Liver (tissue), 9 donors: Measurements from ENCODE around the gene SMTNL2. TPM values are rescaled to one million over a fixed set of nuclear protein-coding genes. Genes with fewer than 3 reads are reported as not detected.

Source experiments
- DNase-seq: peaks from one replicate; pipeline ENCODE4 v3.0.0-alpha.2; 2017; ENCODE audit warnings: low spot score
- H3K27ac ChIP-seq, 2 donors: one replicate each; pipeline ENCODE4 v1.7.0; 2013; ENCODE audit warnings: inconsistent platforms in 2 of 2, low read length in 2 of 2, control low read depth in 1 of 2, low read depth in 1 of 2, mild to moderate bottlenecking in 1 of 2
- H3K27me3 ChIP-seq, 4 donors: one replicate each; pipeline versions ENCODE4 v1.6.1 to v1.7.0; 2013; ENCODE audit warnings: low read length in 3 of 4, inconsistent platforms in 1 of 4, mild to moderate bottlenecking in 1 of 4, moderate library complexity in 1 of 4; ENCODE audit not compliant: control insufficient read depth in 4 of 4, insufficient read depth in 4 of 4
- H3K36me3 ChIP-seq, 4 donors: one replicate each; pipeline versions ENCODE4 v1.6.1 to v1.7.0; 2013; ENCODE audit warnings: low read length in 3 of 4, mild to moderate bottlenecking in 3 of 4, low read depth in 1 of 4, moderate library complexity in 1 of 4; ENCODE audit not compliant: control insufficient read depth in 4 of 4, insufficient read depth in 3 of 4
- H3K4me1 ChIP-seq, 4 donors: one replicate each; pipeline versions ENCODE4 v1.6.1 to v1.7.0; 2013; ENCODE audit warnings: low read length in 3 of 4, mild to moderate bottlenecking in 3 of 4, moderate library complexity in 1 of 4; ENCODE audit not compliant: control insufficient read depth in 4 of 4, insufficient read depth in 4 of 4
- H3K4me3 ChIP-seq, 3 donors: one replicate each; pipeline versions ENCODE4 v1.6.1 to v1.7.0; 2013; ENCODE audit warnings: low read length in 3 of 3, control low read depth in 1 of 3, low read depth in 1 of 3, mild to moderate bottlenecking in 1 of 3
- H3K9ac ChIP-seq, 2 donors: one replicate each; pipeline ENCODE4 v1.7.0; 2013; ENCODE audit warnings: low read length in 2 of 2, mild to moderate bottlenecking in 2 of 2, moderate library complexity in 2 of 2, control low read depth in 1 of 2, low read depth in 1 of 2
- H3K9me3 ChIP-seq, 4 donors: one replicate each; pipeline versions ENCODE4 v1.6.1 to v1.7.0; 2013; ENCODE audit warnings: low read length in 3 of 4; ENCODE audit not compliant: control insufficient read depth in 4 of 4
- EGR1 ChIP-seq, 2 donors: IDR thresholded peaks; 2 replicates each; pipeline ENCODE4 v1.6.1; 2016 to 2018; ENCODE audit warnings: antibody characterized with exemption in 2 of 2, low read depth in 2 of 2
- FOXA2 ChIP-seq: IDR thresholded peaks from 2 replicates; pipeline ENCODE4 v1.6.1; 2016; ENCODE audit warnings: antibody characterized with exemption
- GABPA ChIP-seq, 2 donors: IDR thresholded peaks in 1 of 2; conservative IDR thresholded peaks in 1 of 2; 2 replicates each; pipeline ENCODE4 v1.6.1; 2016; ENCODE audit warnings: antibody characterized with exemption in 2 of 2, mild to moderate bottlenecking in 1 of 2, moderate library complexity in 1 of 2
- HNF4G ChIP-seq: IDR thresholded peaks from 2 replicates; pipeline ENCODE4 v1.6.1; 2016; ENCODE audit warnings: antibody characterized with exemption
- MAX ChIP-seq: IDR thresholded peaks from 2 replicates; pipeline ENCODE4 v1.6.1; 2016; ENCODE audit warnings: antibody characterized with exemption
- NR2F2 ChIP-seq: IDR thresholded peaks from 2 replicates; pipeline ENCODE4 v1.6.1; 2016; ENCODE audit warnings: antibody characterized with exemption
- REST ChIP-seq: IDR thresholded peaks from 2 replicates; pipeline ENCODE4 v1.6.1; 2016; ENCODE audit warnings: antibody characterized with exemption, mild to moderate bottlenecking
- RXRA ChIP-seq, 2 donors: IDR thresholded peaks; 2 replicates each; pipeline ENCODE4 v1.6.1; 2017 to 2018; ENCODE audit warnings: antibody characterized with exemption in 2 of 2, mild to moderate bottlenecking in 1 of 2
- TAF1 ChIP-seq: conservative IDR thresholded peaks from 2 replicates; pipeline ENCODE4 v1.6.1; 2016; ENCODE audit warnings: antibody characterized with exemption, mild to moderate bottlenecking
- YY1 ChIP-seq: IDR thresholded peaks from 2 replicates; pipeline ENCODE4 v1.6.1; 2016; ENCODE audit warnings: antibody characterized with exemption, mild to moderate bottlenecking
- ZBTB33 ChIP-seq: IDR thresholded peaks from 2 replicates; pipeline ENCODE4 v1.6.1; 2016; ENCODE audit warnings: antibody characterized with exemption
- WGBS: extraction: QIAGEN DNeasy Blood & Tissue Kit; methylation state at CpG from one replicate; pipeline ENCODE4 v1.1.7; 2013; 5-methylcytosine and 5-hydroxymethylcytosine counted together
- polyA plus RNA-seq, 2 donors: library from polyadenylated mRNA; stranded (reverse) in 1 of 2; unstranded in 1 of 2; fragments of 200-250 nt in 1 of 2; fragments of >200 nt in 1 of 2; fragmentation: Nextera tagmentation in 1 of 2; extraction: Ambion mirVana in 1 of 2; gene quantifications; one replicate each; pipeline versions ENCODE4 v1.2.1 to v1.2.3, GENCODE V29; 2013 to 2015
- total RNA-seq, 2 donors: library from RNA; depleted of rRNA; stranded (reverse); fragments of >200 nt; gene quantifications; one replicate each; pipeline ENCODE4 v1.2.3, GENCODE V29; 2014
- TF ChIP-seq, protein P1 (sequence below): IDR thresholded peaks from 2 replicates; pipeline ENCODE4 v1.6.1; 2016; ENCODE audit warnings: antibody characterized with exemption
- TF ChIP-seq, protein P2 (sequence below): fragments of 150-350 bp; IDR thresholded peaks from 2 replicates; pipeline ENCODE4 v1.5.1; 2017; ENCODE audit warnings: improper control_type of control experiment, low read depth, low read length; ENCODE audit not compliant: missing input control
- donor health status: healthy.
- donor health status: healthy.
- donor health status: healthy.
- donor health status: healthy.
- donor health status: healthy.

Gene SMTNL2
- total and polyA plus RNA-seq, 4 donors = 0.13 to 0.29 TPM; not detected in 2

GRCh38 chr17:4590981-4591453 lies 6.7 kb downstream of the SMTNL2 start:
- Histone ChIP-seq H3K4me3 (no peak overlapping the region), H3K27ac (no peak overlapping the region), H3K36me3 (no peaks in the 10 kb centered on the region), H3K4me1 (no peaks in the 10 kb centered on the region), H3K27me3 (peaks cover 0 to 3% (median 0%) of the 10 kb centered on the region in 4 donors), H3K9ac (no peak overlapping the region), H3K9me3 (no peaks in the 10 kb centered on the region)
- TF ChIP-seq YY1 = no peak
- no peak for DNase-seq
- whole genome bisulfite sequencing = 75% methylated on average over 10 of the region's 10 CpGs

DNA sequence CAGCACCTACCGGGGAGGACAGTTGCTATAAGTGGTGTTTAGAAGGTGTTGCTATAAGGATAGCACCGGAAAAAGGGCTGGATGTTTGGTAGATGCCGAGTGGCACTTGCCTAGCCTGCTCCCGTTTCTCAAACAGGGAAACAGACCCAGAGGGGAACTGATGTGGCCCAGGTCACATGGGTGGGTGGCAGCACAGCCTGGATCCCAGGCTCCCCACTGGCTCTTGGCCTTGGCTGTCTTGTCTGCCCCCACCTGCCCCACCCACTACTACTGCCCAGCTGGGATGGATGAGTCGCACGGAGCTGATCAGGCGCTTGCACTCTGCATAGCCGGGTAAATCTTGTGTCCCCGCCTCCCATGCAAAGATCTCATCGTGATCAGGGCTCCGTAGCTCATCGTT lies 7.2 kb downstream of the SMTNL2 start:
- H3K27ac ChIP-seq = no peak overlapping the region
- no peaks in the 10 kb centered on the region for H3K4me1 ChIP-seq
- no peak overlapping the region for H3K9ac ChIP-seq

More for the DNA sequence above, 7.2 kb downstream of the SMTNL2 start:
- DNase-seq = no peak
- Histone ChIP-seq H3K9me3 (no peaks in the 10 kb centered on the region), H3K27me3 (peaks cover 0 to 1% (median 0%) of the 10 kb centered on the region in 4 donors), H3K36me3 (no peaks in the 10 kb centered on the region), H3K4me3 (no peak overlapping the region)
- no peak for TF ChIP-seq MAX
- no peak for TF ChIP-seq GABPA (IDR thresholded peaks at IDR 0.05 in 1 of 2, conservative IDR thresholded peaks at IDR 0.05 in 1 of 2)
- TF ChIP-seq EGR1 (IDR thresholded peaks at IDR 0.05; ENCODE audit: low read depth in 2 of 2) = no peak
- TF ChIP-seq YY1 = no peak
- TF ChIP-seq FOXA2 = no peak
- TF ChIP-seq REST = no peak
- TF ChIP-seq, protein P1, sequence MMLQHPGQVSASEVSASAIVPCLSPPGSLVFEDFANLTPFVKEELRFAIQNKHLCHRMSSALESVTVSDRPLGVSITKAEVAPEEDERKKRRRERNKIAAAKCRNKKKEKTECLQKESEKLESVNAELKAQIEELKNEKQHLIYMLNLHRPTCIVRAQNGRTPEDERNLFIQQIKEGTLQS = no peak
- TF ChIP-seq, protein P2, sequence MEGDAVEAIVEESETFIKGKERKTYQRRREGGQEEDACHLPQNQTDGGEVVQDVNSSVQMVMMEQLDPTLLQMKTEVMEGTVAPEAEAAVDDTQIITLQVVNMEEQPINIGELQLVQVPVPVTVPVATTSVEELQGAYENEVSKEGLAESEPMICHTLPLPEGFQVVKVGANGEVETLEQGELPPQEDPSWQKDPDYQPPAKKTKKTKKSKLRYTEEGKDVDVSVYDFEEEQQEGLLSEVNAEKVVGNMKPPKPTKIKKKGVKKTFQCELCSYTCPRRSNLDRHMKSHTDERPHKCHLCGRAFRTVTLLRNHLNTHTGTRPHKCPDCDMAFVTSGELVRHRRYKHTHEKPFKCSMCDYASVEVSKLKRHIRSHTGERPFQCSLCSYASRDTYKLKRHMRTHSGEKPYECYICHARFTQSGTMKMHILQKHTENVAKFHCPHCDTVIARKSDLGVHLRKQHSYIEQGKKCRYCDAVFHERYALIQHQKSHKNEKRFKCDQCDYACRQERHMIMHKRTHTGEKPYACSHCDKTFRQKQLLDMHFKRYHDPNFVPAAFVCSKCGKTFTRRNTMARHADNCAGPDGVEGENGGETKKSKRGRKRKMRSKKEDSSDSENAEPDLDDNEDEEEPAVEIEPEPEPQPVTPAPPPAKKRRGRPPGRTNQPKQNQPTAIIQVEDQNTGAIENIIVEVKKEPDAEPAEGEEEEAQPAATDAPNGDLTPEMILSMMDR = no peak
- no peak for TF ChIP-seq HNF4G
- no peak for TF ChIP-seq TAF1
- TF ChIP-seq RXRA (IDR thresholded peaks at IDR 0.05) = no peak
- TF ChIP-seq NR2F2 = no peak
- no peak for TF ChIP-seq ZBTB33
- 66% methylated on average over 12 of the region's 12 CpGs for WGBS
